HG02759 (cell line): ENCODE data around the gene TP73.

Source experiments
- ATAC-seq: cut with Tn5 transposase; IDR thresholded peaks from one replicate; pipeline ENCODE4 v1.9.1; 2021; ENCODE audit warnings: mild to moderate bottlenecking, moderate library complexity; ENCODE audit not compliant: unreplicated experiment

The TP73 gene

DNA sequence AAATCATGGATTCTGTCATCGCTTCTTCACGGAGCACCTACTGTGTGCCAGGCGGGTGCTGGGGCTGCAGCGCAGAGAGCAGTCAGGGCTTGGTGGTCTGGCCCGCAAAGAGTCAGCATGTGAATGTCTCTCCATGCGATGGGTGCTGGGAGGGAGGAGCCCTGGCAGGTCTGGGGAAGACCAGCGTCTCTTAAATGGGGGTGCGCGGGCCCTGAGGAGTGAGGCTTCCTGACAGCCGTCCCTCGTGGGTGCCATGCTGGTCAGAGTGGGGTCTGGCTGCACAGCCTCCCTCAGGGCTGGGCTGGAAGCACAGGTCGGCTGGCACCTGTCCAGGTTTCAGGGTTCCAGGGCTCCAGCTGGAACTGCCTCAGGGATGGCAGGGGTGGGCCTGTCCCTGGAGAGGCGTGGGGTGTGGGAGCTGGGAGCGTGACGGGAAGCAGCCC lies 18.5 kb downstream of the TP73 start:
- ATAC-seq = no peak

DNA sequence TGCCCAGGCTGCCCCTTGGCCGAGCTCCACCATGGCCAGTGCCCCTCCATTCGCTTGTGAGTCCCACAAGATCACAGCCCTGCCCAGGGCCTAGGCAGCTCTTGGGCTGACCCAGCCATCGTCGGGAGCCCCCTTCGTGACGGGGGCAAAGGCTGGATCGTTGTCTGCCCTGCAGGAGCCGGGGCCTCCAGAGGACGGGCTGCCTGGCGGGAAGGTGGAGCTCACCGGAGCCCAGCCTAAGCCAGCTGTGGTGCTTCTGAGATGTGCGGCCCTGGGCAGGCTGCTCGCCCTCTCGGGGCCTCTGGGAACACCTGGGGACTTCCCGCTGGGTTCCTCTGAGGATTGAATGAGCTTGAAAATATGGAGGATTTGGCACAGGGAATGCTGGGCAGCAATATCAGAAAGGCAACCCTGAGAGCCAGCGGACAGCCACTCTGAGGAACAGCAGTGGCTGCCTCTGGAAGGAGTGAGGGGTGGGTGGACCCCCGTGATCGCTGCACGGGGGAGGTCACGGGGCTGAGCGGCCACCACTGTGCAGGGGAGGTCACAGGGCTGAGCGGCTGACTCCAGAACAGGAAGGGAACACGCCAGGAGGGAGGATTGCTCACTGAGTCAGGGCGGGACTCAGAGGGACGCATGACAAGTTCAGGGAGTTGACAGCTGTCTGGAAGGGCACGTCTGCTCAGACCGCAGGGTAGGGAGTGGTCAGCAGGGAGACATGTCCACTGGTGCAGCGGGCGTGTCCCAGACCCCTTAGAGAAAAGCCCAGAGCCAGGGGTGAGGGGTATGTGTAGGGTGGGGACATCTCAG lies 19.3 kb downstream of the TP73 start:
- no peak for ATAC-seq

DNA sequence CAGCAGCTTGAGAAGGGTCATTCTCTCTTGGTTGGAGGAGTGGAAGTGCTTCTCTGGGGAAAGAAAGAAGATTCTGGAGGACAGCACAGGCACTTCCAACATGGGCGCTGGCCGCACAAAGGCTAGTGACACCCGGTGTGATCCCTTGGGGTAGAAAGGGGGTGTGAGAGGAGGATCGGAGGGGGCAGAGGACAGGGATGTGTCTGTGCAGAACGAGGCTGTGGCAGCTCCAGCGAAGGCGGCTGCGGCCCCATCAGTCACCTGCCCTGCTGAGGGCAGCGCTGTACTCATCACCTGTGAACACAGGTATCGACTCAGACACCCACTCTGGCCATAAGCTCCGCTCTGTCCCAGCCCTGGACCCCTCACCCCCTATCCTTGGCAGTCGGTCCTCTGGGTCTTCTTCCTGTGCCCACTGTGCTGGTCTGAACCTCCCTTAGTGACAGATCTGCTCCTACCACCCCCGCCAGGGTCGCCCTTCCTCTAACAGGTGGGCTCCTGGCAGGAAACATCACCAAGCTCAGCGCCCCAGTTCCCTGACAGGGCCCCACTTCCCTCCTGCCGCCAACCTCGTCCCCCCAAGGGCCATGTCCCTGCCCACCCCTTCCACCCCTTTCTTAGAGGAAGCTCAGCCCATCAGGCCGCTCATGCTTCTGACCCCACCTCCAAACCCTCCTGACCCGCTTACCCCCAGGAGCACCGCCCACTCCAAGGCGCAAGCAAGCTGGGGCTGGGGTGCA lies 20.1 kb downstream of the TP73 start:
- no peak for ATAC-seq

DNA sequence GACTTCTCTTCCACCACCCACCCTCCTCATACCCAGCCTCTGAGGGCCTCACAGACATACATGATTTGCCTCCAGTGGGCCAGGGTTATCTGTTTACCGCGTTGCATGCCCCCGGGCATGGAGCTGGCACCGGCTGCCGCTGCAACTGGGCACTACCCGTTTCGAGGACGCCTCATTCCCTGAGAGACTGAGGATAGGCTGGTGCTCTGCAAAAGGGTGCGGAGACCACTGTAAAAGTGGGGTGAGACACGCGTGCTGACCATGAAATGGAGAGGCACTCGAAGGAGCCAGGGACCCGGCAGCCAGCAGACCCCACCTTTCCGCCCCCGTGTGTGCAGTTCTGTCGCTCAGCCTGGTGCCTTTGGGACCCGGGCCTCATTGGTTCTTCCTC lies 20.6 kb downstream of the TP73 start:
- ATAC-seq = no peak

DNA sequence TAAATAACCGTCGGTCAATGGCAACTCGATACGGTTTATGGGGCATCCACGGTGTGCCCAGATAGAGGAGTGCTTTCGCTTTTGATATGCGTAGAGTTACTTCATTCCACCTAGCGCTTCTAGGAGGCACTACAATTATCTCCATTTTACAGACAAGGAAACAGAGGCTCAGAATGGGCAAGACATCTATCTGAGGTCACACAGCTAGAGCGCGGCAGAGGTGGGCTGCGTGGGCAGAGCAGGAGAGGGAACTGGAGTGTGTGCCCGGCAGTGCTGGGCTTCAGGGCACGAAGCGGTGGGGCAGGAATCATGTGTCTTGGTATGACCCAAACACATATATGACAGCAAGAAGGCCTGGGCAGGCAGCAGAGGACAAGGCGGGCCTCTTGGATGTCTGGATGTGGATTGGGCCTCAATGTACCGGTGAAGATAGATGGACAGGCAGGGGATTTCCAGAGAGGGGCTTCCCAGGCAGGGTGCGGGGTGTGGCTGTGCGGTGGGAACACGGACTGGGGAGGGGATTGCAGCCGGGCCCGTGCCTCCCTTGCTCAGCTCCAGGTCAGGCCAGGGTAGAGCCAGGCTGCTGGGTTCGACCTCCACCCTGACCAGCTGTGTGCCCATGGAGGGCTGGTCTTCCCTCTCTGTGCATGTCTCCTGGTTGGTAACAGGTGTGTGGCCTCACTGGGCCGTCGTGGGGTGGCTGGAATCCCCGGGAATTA lies 21.2 kb downstream of the TP73 start:
- no peak for ATAC-seq

DNA sequence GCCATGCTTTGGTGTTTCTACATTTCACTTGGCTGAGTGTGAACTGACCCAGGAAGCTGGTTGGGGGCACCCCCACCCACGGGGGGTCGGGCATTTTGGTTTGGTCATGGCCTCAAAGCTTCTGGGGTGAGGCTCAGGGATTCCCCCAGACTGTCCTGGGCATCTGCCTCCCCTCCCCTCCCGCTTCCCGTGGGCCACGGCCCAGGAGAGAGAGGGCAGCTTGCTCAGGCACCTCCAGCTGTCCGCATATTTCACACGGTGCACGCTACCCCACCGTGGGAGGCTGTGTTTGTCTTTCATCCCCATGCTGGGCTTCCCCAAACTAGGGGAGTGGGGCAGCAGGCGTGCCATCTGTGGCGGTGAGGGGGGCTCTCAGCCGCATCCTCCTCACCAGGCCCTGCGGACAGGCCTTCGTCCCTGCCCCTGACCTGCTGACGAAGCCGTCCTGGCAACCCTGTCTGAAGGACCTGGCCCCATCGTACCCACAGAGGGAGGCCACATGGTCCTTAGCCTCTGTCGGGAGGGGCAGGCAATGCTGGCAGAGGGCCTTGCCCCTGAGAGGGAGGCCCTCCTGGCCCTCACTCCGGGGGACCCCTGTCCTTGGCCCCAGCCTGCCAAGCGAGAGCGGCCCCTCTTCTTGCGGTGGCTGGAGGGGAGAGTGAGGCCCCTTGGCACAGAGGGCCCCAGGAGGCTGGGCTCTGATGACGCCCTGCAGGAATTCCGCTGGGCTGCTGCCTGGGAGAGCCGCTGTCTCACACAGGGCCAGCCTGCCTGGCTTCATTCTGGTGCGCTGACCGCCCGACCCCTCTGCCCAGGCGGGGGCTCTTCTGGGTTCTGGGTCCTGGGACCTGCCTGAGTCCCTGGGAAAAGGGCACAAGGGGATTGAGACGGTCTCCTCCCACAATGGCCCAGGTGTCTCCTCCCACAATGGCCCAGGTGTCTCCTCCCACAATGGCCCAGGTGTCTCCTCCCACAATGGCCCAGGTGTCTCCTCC lies 22.1 kb downstream of the TP73 start:
- ATAC-seq = no peak

DNA sequence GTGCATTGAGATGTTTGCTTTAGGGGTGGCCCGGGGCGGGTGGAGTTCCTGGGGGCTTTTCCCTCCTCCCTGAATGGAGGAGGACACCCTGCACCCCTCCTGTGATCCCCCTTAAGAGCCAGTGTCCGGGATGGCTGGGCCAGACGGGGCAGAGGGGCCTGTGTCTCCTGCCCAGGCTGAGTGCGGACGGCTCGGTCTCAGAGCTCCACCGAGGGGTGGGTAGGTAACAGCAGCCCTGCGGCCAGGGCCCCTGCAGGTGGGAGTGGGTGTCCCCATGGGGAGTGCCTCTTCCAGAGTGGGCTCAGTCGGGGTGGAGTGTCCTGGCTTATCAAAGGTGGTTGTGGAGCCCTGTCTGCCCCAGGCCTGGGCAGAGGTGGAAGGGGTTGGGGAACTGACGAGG lies 23.1 kb downstream of the TP73 start:
- no peak for ATAC-seq

DNA sequence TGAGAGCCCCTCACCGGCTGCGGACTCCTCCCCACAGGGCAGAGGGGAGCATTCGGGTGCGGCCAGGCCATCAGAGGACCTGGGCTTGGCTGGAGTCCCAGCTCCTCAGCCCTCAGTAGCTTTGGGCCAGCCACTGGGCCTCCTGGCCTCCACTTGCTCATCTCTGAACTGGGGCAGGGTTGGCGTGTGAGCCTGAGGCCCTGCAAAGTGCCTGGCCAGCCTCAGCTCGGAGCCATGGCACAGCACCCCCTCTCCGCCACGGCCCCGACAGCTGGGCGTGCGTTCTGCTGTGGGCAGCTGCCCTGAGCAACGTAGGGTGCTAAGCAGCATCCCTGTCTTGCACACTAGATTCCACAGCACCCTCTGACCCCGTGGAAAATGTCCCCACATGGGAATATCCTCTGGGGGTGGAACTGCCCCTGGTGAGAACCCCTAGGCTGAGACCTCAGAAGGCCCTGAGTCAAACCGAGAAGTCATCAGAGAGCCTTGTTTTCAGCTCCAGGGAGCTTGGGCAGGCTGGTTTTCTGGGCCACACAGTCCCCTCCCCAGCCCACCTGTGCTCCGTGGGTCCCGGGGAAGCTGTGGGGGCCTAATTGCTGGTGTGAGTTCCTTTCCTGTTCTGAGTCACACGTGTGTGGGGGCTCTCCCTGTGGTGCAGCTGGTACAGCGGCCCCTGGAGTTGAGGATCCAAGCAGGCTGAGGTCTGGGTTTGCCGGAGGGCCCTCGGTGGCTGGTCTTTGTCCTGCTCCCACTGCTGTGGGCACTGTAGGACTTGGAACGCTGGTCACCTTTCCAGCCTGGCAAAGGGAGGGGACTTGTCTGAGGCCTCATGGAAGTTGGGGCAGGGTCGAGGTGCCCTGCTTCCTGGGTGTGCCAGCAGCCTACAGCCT lies 24.5 kb downstream of the TP73 start:
- peak; percentile 69 for ATAC-seq

DNA sequence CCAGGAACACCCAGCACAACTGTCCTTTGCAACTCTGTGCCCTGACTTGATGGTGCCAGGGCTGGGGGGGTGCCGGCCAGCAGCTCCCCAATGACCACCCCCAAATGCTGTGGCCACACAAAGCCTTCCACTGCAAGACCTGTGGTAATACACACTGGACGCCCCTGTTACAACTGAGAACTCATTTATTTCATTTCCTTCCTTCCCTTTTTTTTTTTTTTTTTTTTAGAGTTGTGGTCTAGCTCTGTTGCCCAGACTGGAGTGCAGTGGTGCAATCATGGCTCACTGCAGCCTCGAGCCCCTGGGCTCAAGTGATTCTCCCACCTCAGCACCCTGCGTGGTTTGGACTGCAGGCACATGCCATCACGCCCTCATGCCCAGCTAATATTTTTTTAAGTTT lies 25.2 kb downstream of the TP73 start:
- ATAC-seq = peak; percentile 3

DNA sequence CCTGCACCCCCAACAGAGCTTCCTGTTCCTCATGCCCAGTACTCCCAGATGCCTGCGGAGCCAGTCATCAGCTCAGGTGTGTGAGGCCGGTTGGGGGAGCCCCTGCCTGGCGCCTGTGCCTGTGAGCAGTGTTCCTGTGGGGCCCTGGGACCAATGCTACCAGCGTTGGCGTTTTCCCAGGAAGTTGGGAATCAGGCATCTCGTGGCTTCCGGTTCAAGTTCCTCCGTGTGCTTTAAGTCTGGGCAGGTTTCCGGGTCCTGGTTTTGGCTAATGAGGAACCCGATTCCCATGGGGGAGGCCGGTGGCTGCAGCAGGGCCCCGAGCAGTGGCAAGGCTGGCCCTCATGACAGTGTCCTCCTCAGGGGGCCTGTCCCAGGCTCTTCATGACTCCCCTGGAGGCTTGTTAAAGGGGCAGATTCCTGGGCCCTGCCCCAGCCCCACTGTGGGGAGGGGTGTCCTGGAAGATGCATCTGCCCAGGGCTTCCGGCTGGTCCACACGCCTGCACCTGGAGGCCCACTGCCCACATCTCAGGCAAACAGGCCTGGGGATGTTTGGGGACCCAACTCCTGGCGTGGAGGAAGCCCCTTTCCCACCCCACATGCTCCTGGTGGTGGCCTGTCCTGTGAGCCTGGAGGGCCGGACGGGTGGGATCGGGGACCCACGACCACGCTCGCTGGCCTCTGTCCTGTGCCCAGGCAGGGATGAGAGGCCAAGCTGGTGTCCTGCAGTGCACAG lies 26.2 kb downstream of the TP73 start:
- ATAC-seq = no peak

DNA sequence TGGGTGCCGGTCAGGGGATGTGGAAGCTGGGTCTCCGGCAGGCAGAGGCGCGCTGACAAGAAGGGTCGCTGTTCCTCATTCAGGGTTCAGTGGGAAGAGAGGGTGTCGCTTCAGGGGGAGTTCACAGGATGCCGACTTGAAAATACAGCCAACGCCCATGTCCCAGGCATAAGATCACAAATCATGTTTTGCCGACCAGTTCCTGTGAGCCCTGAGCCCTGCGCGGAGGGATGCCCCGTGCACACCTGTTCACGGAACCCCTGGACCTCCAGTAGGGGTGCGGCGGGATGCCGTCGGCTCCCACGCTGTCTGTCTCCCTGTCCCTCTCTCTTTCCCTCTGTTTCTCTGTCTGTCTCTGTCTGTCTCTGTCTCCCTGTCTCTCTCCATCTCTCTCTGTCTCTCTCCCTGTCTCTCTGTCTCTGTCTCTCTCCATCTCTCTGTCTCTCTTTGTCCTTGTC lies 26.8 kb downstream of the TP73 start:
- ATAC-seq = no peak

DNA sequence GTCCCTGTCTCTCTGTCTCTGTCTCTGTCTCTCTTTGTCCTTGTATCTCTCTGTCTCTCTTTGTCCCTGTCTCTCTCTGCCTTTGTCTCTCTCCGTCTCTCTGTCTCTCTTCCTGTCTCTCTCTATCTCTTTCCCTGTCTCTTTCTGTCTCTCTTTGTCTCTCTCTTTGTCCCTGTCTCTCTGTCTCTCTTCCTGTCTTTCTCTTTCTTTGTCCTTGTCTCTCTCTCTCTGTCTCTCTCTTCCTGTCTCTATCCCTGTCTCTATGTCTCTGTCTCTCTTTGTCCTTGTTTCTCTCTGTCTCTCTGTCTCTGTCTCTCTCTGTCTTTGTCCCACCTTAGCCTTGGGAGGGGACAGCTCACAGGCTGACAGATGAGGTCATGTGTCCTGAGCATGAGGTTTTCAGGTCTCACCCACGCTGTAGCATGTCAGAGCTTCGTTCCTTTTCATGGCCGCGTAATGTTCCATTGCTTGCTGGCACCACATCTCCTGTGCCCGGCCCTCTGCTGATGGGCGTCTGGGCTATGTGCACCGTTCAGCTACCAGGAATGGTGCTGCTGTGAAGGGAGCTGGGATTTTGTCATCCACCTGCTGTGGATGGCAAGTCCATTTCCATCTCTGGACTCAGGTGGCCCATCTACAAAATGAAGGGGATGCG lies 27.6 kb downstream of the TP73 start:
- no peak for ATAC-seq

DNA sequence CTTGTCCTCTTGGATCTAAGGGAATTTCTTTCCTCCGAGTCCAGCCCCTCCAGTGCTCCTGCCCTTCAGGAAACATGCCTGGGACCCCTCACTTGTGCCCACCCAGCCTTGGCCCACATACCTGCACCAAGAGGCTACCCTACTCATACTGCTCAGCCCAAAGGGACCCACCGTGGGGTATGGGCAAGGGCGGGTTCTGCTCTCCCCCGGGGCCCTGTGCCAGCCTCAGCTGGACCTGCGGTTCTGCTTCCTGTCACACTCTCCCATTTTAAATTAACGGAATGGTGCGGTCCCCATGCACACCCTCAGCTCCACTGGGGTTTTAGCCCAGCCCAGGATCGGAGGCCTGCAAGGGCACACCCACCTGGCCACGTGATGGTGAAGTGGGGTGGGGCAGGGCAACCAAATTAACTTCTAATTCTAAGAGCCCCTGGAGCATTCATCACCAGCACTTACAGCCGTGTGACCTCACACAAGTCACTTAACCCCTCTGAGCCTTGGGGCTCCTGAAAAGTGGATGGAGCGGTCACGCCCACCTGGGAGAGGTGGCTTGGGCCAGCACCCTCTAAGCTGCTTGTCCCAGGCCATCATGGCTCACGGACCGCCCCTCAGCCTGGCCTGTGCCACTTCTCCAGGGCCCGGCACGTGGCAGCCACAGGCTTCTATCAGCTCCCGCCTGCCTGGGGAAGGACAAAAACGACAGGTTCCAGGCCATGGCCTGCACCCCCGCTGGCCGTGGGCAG lies 28.3 kb downstream of the TP73 start:
- no peak for ATAC-seq

DNA sequence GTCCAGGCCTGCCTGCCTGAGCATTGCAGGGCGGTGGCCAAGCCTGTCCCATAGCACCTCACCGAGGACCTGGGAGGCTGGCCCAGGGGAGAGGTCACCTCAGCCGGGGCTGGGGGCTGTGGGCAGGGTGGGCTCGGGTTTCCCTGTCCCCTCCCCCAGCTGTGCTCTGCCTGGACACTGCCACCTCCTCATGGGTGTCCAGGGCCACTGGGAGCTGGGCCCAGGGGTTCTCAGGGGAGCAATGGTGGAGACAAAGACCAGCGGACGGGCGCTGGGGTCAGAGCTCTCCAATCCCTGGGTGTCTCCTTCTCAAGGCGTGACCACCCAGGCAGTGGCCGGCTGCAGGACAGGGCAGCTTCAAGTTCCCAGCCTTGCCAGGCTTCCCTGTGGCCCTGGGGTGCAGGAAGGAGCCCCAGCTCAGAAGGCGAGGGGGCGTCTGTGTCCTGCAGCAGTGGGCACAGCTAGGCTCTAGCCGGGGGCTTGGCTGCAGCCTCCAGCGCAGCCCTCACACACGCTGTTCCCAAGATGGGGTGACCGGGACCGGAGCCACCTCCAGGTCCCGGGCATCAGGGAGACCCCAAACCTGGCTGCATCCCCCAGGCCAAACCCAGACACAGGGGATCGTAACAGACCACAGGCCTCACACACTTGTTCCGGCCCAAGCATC lies 29.0 kb downstream of the TP73 start:
- ATAC-seq = no peak

DNA sequence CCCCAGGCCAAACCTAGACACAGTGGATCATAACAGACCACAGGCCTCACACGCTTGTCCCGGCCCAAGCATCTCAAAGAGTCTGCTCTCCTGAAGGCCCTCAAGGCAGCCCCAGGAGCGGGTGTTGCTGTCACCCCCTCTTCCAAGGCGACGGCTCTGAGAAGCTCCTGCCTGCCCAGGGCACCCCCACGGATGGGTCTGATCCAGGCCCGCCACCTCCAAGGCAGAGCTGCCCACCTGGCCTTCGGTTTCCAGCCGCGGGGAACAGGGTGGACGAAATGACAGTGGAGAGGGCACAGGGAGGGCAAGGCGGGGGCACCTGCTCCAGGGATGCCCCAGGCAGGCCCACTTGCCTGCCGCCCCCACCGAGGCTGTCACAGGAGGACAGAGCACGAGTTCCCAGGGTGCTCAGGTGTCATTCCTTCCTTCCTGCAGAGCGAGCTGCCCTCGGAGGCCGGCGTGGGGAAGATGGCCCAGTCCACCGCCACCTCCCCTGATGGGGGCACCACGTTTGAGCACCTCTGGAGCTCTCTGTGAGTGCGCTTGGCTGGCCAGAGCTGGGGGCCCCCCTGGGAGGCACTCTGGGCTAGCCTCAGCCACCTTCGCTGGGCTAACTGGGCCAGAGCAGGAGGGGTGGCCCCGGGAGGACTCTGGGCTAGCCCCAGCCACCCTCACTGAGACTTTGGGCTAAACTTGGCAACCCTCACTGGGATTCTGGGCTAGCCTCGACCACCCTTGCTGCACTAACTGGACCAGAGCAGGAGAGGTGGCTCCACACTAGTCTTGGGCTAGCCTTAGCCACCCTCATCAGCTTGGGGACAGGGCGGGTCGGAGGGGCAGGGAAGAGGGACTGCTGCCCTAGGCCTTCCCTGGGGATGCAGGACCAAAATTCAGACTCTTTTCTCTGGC lies 29.8 kb downstream of the TP73 start:
- ATAC-seq = no peak

DNA sequence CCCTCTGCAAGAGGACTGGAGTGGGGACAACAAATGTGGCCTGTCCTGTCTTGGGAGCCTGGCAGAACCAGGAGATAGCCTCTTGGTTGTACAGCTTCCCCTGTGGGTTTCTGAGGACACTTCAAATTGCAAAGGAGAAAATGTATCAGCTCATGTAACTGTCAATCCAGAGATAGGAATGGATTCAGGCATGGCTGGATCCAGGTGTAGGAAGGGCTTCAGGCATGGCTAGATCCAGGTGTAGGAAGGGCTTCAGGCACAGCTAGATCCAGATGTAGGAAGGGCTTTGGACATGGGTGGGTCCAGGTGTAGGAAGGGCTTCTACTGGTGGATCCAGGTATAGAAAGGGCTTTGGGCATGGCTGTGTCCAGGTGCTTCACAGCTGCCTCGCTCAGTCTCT lies 30.9 kb downstream of the TP73 start:
- no peak for ATAC-seq
